CD4-positive, alpha-beta memory T cell (primary cell): Measurements from ENCODE around the gene OR52K1. TPM values are rescaled to one million over a fixed set of nuclear protein-coding genes. Genes with fewer than 3 reads are reported as not detected.

Experiments used
- CTCF ChIA-PET: fragments of 350-600 bp; sonication (Branson Sonifier 250); formaldehyde crosslinking; loops from one replicate; lab custom pipeline; 2021; ENCODE audit warnings: inconsistent platforms; ENCODE audit not compliant: partially characterized antibody; lab: Charles Lee
- POLR2A ChIA-PET: fragments of 350-600 bp; sonication (Branson Sonifier 250); formaldehyde crosslinking; loops from one replicate; lab custom pipeline; 2021; ENCODE audit not compliant: partially characterized antibody; lab: Charles Lee
- DNase-seq, 5 donors: peaks; one replicate each; pipeline versions ENCODE4 v3.0.0 to v3.0.0-alpha.2; 2020 to 2022; ENCODE audit warnings: mixed read lengths in 1 of 5
- H3K27ac ChIP-seq: one replicate; pipeline ENCODE4 v1.7.0; 2013; ENCODE audit warnings: low read depth, low read length
- H3K27me3 ChIP-seq: 2 replicates; pipeline ENCODE4 v1.7.0; 2013; ENCODE audit warnings: mild to moderate bottlenecking, low read length, moderate library complexity; ENCODE audit not compliant: insufficient read depth
- H3K36me3 ChIP-seq: 2 replicates; pipeline ENCODE4 v1.7.0; 2013; ENCODE audit warnings: mild to moderate bottlenecking, low read length, moderate library complexity; ENCODE audit not compliant: insufficient read depth
- H3K4me1 ChIP-seq: 2 replicates; pipeline ENCODE4 v1.7.0; 2013; ENCODE audit warnings: mild to moderate bottlenecking, low read length, moderate library complexity; ENCODE audit not compliant: insufficient read depth
- H3K4me3 ChIP-seq, 2 donors: one replicate each; pipeline ENCODE4 v1.7.0; 2013; ENCODE audit warnings: low read length in 2 of 2, mild to moderate bottlenecking in 1 of 2
- H3K9me3 ChIP-seq, 2 donors: one replicate each; pipeline ENCODE4 v1.7.0; 2013; ENCODE audit warnings: low read length in 2 of 2, control low read depth in 1 of 2; ENCODE audit not compliant: control insufficient read depth in 1 of 2
- H3K27ac Mint-ChIP-seq, 7 donors: one replicate each; pipeline ENCODE4 v1.8.0; 2020 to 2021; ENCODE audit warnings: mixed read lengths in 7 of 7, mild to moderate bottlenecking in 6 of 7, inconsistent platforms in 3 of 7, moderate library complexity in 3 of 7
- H3K27me3 Mint-ChIP-seq, 2 donors: one replicate each; pipeline ENCODE4 v1.8.0; 2020 to 2021; ENCODE audit warnings: mixed read lengths in 2 of 2
- H3K36me3 Mint-ChIP-seq, 2 donors: one replicate each; pipeline ENCODE4 v1.8.0; 2020 to 2021; ENCODE audit warnings: mixed read lengths in 2 of 2, inconsistent platforms in 1 of 2, mild to moderate bottlenecking in 1 of 2
- H3K4me1 Mint-ChIP-seq, 4 donors: one replicate each; pipeline ENCODE4 v1.8.0; 2020 to 2021; ENCODE audit warnings: mixed read lengths in 4 of 4, mild to moderate bottlenecking in 1 of 4
- H3K4me3 Mint-ChIP-seq, 8 donors: one replicate each; pipeline ENCODE4 v1.8.0; 2020 to 2021; ENCODE audit warnings: mixed read lengths in 8 of 8, mild to moderate bottlenecking in 7 of 8, moderate library complexity in 6 of 8, inconsistent platforms in 3 of 8
- H3K9me3 Mint-ChIP-seq, 8 donors: one replicate each; pipeline ENCODE4 v1.8.0; 2020 to 2021; ENCODE audit warnings: mixed read lengths in 8 of 8, mild to moderate bottlenecking in 5 of 8, inconsistent platforms in 3 of 8, moderate library complexity in 1 of 8
- intact Hi-C: fragments of 100-400 bp; cut with micrococcal nuclease; formaldehyde crosslinking; loops from one replicate; pipeline ENCODE4 v1.15.1; 2023
- polyA plus RNA-seq, 2 donors: library from polyadenylated mRNA; unstranded; fragments of 300-500 nt; fragmentation: Illumina TruSeq; gene quantifications; one replicate each; pipeline ENCODE4 v1.2.3, GENCODE V29; 2021
- total RNA-seq, 2 experiments: library from RNA; stranded (reverse); gene quantifications; one replicate each; pipeline ENCODE4 v1.2.3, GENCODE V29; 2021

OR52K1 gene
- total and polyA plus RNA-seq, 4 experiments from 2014 or later = 0.18 TPM; not detected in 3

GRCh38 chr11:4454021-4454420, 28.4 kb upstream of the OR52K1 start:
- Mint-ChIP-seq H3K4me3 (no peak overlapping the region), H3K4me1 (peaks cover 0 to 2% (median under 1%) of the 10 kb centered on the region in 4 donors), H3K27ac (no peak overlapping the region), H3K27me3 (peaks cover 1 to 8% of the 10 kb centered on the region in 2 donors), H3K9me3 (peaks cover 2 to 17% (median 7%) of the 10 kb centered on the region in 8 donors), H3K36me3 (no peaks in the 10 kb centered on the region)
- H3K27ac ChIP-seq = no peak overlapping the region
- DNase-seq = no peak
- ChIA-PET CTCF (no interaction called here), POLR2A (no interaction called here)
- H3K9me3 ChIP-seq = no peaks in the 10 kb centered on the region
- no peaks in the 10 kb centered on the region for H3K4me1 ChIP-seq
- H3K27me3 ChIP-seq = no peaks in the 10 kb centered on the region
- no peaks in the 10 kb centered on the region for H3K36me3 ChIP-seq
- intact Hi-C loops = no loop called here
- H3K4me3 ChIP-seq = no peak overlapping the region

GRCh38 chr11:4455419-4455818, 27.0 kb upstream of the OR52K1 start:
- CTCF ChIA-PET = no interaction called here
- no peak overlapping the region for H3K4me3 Mint-ChIP-seq
- intact Hi-C loops = no loop called here
- POLR2A ChIA-PET = no interaction called here
- peaks cover 2 to 17% (median 7%) of the 10 kb centered on the region in 8 donors for H3K9me3 Mint-ChIP-seq
- H3K4me1 Mint-ChIP-seq = peaks cover 0 to 6% (median 5%) of the 10 kb centered on the region in 4 donors
- H3K27me3 ChIP-seq = no peaks in the 10 kb centered on the region
- no peak overlapping the region for H3K27ac ChIP-seq
- no peaks in the 10 kb centered on the region for H3K9me3 ChIP-seq
- H3K36me3 Mint-ChIP-seq = no peaks in the 10 kb centered on the region
- H3K27ac Mint-ChIP-seq = no peak overlapping the region
- peaks cover 1 to 9% of the 10 kb centered on the region in 2 donors for H3K27me3 Mint-ChIP-seq
- no peak overlapping the region for H3K4me3 ChIP-seq
- H3K36me3 ChIP-seq = no peaks in the 10 kb centered on the region
- no peak for DNase-seq
- no peaks in the 10 kb centered on the region for H3K4me1 ChIP-seq

- intact Hi-C loops = no loop called here
- Histone ChIP-seq H3K27me3 (no peaks in the 10 kb centered on the region), H3K36me3 (no peaks in the 10 kb centered on the region), H3K4me1 (no peaks in the 10 kb centered on the region), H3K9me3 (no peaks in the 10 kb centered on the region), H3K27ac (no peak overlapping the region), H3K4me3 (no peak overlapping the region)
- no peaks in the 10 kb centered on the region for H3K36me3 Mint-ChIP-seq
- H3K9me3 Mint-ChIP-seq = peaks cover 0 to 13% (median 6%) of the 10 kb centered on the region in 8 donors
- no peak overlapping the region for H3K4me3 Mint-ChIP-seq
- H3K4me1 Mint-ChIP-seq = peaks cover 0 to 6% (median 5%) of the 10 kb centered on the region in 4 donors
- ChIA-PET CTCF (no interaction called here), POLR2A (no interaction called here)
- H3K27ac Mint-ChIP-seq = no peak overlapping the region
- no peak for DNase-seq
- peaks cover 2 to 11% of the 10 kb centered on the region in 2 donors for H3K27me3 Mint-ChIP-seq
Measured at GRCh38 chr11:4459500-4459899, 22.9 kb upstream of the OR52K1 start.

- CTCF ChIA-PET = no interaction called here
- peaks cover 0 to 11% (median 6%) of the 10 kb centered on the region in 8 donors for H3K9me3 Mint-ChIP-seq
Measured at GRCh38 chr11:4460151-4460550, 22.3 kb upstream of the OR52K1 start.

GRCh38 chr11:4464216-4465159, 18.0 kb upstream of the OR52K1 start:
- ChIA-PET CTCF (no interaction called here), POLR2A (no interaction called here)
- intact Hi-C loops = no loop called here
- H3K4me3 Mint-ChIP-seq = no peak overlapping the region
- Histone ChIP-seq H3K27me3 (no peaks in the 10 kb centered on the region), H3K4me3 (no peak overlapping the region), H3K36me3 (no peaks in the 10 kb centered on the region), H3K27ac (no peak overlapping the region), H3K4me1 (no peaks in the 10 kb centered on the region), H3K9me3 (no peaks in the 10 kb centered on the region)
- H3K4me1 Mint-ChIP-seq = peaks cover 0 to 5% (median 2%) of the 10 kb centered on the region in 4 donors
- H3K27ac Mint-ChIP-seq = peak overlapping the region in 1 of 7 donors; percentile 39
- no peaks in the 10 kb centered on the region for H3K36me3 Mint-ChIP-seq
- DNase-seq = no peak
- peaks cover 2 to 6% of the 10 kb centered on the region in 2 donors for H3K27me3 Mint-ChIP-seq
- peaks cover 0 to 14% (median 4%) of the 10 kb centered on the region in 8 donors for H3K9me3 Mint-ChIP-seq

More at GRCh38 chr11:4460151-4460550, 22.3 kb upstream of the OR52K1 start:
- Histone ChIP-seq H3K27me3 (no peaks in the 10 kb centered on the region), H3K4me1 (no peaks in the 10 kb centered on the region), H3K36me3 (no peaks in the 10 kb centered on the region), H3K4me3 (no peak overlapping the region), H3K27ac (no peak overlapping the region), H3K9me3 (no peaks in the 10 kb centered on the region)
- peak overlapping the region in 1 of 7 donors; percentile 48 for H3K27ac Mint-ChIP-seq
- H3K4me1 Mint-ChIP-seq = peaks cover 0 to 6% (median 5%) of the 10 kb centered on the region in 4 donors
- H3K27me3 Mint-ChIP-seq = peaks cover 2 to 11% of the 10 kb centered on the region in 2 donors
- intact Hi-C loops = no loop called here
- no peaks in the 10 kb centered on the region for H3K36me3 Mint-ChIP-seq
- POLR2A ChIA-PET = no interaction called here
- no peak for DNase-seq
- H3K4me3 Mint-ChIP-seq = no peak overlapping the region

GRCh38 chr11:4465407-4465806, 17.0 kb upstream of the OR52K1 start:
- H3K9me3 Mint-ChIP-seq = peaks cover 0 to 14% (median 4%) of the 10 kb centered on the region in 8 donors
- no peaks in the 10 kb centered on the region for H3K36me3 Mint-ChIP-seq
- H3K27ac ChIP-seq = no peak overlapping the region
- H3K36me3 ChIP-seq = no peaks in the 10 kb centered on the region
- no peaks in the 10 kb centered on the region for H3K4me1 ChIP-seq
- no peak overlapping the region for H3K4me3 ChIP-seq
- intact Hi-C loops = no loop called here
- no peaks in the 10 kb centered on the region for H3K9me3 ChIP-seq
- H3K27ac Mint-ChIP-seq = no peak overlapping the region
- ChIA-PET POLR2A (no interaction called here), CTCF (no interaction called here)
- no peak overlapping the region for H3K4me3 Mint-ChIP-seq
- no peaks in the 10 kb centered on the region for H3K4me1 Mint-ChIP-seq
- no peak for DNase-seq
- no peaks in the 10 kb centered on the region for H3K27me3 ChIP-seq
- H3K27me3 Mint-ChIP-seq = peaks cover 3 to 6% of the 10 kb centered on the region in 2 donors

- no peaks in the 10 kb centered on the region for H3K4me1 ChIP-seq
- peaks cover 0 to 14% (median 4%) of the 10 kb centered on the region in 8 donors for H3K9me3 Mint-ChIP-seq
- no peaks in the 10 kb centered on the region for H3K27me3 ChIP-seq
- no peaks in the 10 kb centered on the region for H3K9me3 ChIP-seq
- intact Hi-C loops = no loop called here
- no peak overlapping the region for H3K4me3 Mint-ChIP-seq
- no peaks in the 10 kb centered on the region for H3K4me1 Mint-ChIP-seq
- H3K27ac ChIP-seq = no peak overlapping the region
- ChIA-PET POLR2A (no interaction called here), CTCF (no interaction called here)
- H3K27me3 Mint-ChIP-seq = peaks cover 3 to 8% of the 10 kb centered on the region in 2 donors
- H3K4me3 ChIP-seq = no peak overlapping the region
- H3K36me3 ChIP-seq = no peaks in the 10 kb centered on the region
- H3K27ac Mint-ChIP-seq = no peak overlapping the region
- DNase-seq = no peak
- H3K36me3 Mint-ChIP-seq = no peaks in the 10 kb centered on the region
Measured at GRCh38 chr11:4466131-4466870, 16.1 kb upstream of the OR52K1 start.
